Amniotic stem cell (primary cell): ENCODE data around the gene ALOX5.

Experiments
- DNase-seq: peaks from one replicate; lab custom pipeline; 2025; lab: John Stamatoyannopoulos, UW

ALOX5 gene

DNA sequence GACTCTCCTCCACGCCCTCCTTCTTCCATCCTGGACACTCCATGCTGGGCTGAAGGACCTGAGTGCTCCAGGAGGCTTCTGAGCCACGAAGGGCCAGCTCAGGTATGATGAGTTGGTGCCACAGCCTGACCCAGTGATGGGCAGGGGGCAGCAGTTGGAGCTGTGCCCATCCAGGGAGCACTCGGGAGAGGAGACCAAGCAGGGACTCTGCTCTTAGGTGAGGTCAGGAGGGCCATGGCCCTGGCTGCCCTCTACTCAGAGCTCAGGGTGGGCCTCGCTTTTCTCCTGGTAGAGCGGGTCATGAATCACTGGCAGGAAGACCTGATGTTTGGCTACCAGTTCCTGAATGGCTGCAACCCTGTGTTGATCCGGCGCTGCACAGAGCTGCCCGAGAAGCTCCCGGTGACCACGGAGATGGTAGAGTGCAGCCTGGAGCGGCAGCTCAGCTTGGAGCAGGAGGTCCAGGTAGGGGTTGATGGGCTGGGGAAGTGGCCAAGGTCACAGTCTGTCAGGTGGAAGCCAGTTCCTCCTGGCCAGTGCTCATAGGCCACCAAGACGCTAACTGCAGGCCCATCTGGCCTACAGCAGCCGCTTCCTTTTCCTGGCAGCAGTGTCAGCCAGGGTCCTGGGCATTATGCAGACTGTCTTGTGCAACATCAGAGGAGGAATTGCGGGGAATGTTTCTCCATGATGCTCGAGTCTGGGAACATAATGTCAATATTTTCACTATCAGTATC lies 50.8 kb downstream of the ALOX5 start:
- DNase-seq, result no peak

DNA sequence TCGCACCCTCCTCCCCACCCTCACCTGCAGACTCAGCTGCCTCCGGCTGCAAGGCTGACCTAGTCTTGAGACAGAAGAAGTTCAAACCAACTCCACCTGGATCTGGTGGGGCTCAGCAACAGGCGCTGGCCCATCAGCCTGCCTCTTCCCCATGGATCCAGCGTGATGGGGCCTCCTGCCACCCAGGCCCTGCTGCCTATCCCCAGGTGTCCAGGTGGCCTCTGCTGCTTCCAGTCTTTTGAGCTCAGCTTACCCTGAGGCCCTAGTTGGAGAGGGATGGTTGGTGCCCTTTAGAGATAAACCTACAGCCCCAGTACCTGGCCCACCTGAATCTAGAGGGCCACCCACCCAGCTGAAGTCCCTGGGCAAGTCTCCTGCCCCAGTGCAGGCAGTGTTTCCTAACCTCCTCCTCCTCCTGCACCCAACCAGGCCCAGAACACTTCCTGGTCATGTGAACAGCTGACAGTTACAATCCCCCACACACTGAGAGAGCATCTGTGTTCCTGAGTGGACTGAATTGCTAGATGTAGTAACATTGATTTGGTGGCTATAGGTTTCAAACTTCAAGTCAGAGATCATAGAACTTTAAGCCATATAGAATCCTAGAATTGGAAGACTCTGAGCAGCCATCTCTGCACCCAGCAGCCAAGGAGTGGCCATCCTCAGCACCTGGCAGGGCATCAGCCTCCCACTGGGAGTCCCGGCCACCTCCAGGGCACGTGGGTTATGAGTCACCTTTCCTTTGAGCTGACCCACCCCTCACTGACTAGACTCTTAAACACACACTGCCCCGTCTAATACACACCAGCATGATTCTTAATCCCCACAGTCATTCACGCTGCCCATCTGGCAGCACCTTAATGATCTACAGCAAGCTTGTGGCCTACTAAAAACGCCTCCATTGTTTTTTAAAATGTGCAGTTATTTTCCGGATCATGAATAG lies 51.9 kb downstream of the ALOX5 start:
- no peak for DNase-seq

DNA sequence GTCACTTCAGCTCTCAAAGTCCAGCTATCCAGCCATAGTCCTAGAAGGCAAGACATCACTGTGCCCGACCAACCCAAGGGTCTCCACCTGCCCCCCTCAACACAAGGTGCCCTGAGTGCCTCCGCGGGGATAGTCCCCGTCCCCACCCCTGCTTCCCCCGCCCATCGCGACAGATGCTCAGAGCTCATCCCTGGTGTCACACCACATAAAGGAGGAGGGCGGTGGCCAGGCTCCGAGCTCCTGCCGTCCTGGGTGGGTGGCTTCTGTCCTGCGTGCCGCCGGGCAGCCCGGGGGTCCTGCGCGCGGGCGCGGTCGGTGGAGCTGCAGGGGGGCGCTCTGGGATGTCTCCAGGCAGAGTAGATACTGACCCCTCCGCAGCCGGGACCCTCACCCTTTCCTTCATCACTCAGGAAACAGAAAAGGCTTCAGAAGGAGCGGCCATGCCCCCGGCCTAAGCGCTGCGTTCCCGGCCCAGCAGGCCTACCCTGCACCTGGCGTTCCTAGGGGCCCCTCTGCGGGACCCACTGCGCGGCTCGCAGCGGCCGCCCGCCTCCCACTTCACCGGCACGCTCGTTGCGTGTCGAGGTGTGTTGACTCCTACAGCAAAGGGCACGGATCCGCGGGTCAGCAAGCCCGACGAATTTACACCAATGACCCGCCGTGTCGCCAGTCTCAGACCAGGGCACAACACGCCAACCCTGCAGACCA lies 53.4 kb downstream of the ALOX5 start:
- no peak for DNase-seq

DNA sequence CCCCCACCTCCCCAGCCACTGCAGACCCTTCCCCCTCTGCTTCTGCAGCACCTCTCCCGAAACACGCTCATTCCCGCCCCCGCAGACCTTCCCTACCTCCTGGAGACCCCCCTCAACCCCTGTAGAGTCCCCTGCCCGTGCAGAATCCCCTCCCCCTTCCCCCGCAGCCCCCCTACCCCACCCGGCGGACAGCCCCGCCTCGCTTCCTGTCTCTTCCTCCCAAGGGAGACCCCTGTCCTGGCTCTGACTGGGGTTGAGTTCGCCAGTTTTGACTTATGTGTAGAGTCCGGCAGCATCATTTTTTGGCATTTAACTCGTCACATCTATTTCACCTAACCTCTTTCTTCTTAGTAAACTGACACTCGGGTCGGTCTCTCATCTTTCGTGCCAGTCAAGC lies 54.0 kb downstream of the ALOX5 start:
- DNase-seq, result no peak

DNA sequence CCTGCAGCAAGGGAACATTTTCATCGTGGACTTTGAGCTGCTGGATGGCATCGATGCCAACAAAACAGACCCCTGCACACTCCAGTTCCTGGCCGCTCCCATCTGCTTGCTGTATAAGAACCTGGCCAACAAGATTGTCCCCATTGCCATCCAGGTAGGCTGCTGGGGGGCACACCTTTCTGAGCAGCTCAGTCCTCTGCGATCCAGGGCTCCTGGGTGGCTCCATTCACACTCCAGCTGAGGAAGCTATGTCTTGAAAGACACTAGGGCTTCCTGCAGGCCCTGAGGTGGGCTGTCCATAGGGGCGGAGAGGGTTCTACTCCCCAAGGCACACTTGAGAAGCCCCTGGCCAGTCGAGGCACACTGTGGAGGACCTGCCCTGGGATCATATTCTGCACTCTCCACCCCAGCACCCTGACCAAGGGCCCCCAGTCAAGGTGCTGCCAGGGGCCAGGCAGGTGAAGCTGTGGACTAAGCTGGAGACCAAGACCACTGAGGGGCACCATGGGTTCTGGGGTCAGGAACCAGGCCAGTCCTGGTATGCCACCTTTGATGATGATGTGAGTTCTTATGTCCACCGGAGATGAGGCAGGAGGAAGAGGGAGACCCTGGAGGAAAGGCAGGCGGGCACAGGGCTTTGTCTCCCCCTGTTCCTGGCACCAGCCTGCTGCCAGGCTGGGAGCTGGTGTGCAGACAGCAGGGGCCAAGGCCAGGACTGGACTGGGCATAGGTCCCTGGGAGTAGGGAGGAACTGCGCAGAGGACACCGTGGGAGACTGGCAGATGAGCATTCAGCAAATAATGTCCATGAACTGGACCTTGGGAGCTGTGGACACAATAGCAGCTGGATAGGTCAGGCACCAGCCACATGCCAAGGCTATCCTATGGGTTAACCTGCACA lies 54.8 kb downstream of the ALOX5 start:
- no peak for DNase-seq

DNA sequence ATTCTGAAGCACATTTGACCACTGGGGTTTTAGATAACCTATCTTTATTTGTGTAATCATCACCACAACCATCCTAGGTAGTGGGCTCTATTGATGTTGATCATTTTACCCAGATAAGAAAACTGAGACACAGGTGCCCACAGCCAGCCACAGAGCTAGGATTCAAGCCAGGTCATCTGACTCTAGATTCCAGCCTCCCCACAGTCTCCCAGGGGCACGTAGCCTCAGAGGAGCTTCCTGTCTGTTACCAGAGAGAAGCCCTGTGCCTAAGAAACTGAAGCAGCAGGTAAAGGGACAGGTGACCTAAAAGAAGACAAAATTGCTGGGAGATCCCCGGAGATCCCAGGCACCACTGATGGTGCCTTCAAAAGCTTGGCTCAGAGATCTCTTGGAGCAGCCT lies 55.8 kb downstream of the ALOX5 start:
- DNase-seq, result no peak

DNA sequence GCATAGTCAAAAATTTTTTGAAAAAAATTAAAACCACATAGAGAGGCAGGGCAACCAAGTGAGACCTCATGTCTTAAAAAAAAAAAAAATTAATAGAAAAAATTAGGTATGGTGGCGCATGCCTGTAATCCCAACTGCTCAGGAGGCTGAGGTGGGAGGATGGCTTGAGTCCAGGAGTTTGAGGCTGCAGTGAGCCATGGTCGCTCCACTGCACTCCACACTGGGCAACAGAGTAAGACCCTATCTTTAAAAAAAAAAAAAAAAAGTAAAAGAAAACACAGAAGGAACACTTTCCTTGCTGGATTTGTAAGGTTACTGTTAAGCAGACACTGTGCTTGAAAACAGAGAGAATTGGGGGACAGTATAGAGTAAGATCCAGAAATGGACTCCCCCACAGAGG lies 58.1 kb downstream of the ALOX5 start:
- DNase-seq, result no peak

DNA sequence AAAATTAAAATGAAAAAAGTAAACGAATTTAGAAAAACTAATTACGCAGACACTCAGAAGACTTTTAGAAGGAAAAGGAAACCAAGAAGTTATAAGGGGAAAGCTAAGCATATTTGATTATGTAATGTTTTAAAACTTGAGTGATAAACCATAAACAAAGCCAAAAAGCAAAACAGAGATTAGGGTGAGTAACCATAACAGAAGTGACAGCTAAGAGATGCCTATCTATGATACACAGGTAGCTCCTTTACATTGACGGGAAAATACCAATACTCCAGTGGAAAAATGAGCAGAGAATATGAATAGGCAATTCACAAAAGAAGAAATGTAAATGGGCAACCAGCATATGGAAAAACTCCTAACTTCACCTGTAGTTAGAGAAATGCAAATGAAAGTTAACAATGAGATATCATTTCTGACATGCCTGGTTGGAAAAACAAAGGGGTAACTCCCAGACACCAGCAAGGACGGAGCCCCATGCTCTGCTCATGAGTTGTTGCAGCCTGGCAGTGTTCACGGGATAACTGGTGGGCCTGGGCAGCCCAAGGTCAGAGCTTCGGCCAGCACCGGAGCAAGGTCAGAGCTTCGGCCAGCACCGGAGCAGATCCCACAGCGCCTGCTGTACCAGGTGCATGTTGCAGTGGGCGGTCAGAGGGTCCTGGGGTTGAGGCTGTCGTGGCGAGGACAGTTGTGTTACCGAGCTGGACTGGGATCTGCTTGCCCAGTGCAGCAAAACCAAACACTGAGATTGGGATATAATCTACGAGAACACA lies 58.9 kb downstream of the ALOX5 start:
- no peak for DNase-seq

DNA sequence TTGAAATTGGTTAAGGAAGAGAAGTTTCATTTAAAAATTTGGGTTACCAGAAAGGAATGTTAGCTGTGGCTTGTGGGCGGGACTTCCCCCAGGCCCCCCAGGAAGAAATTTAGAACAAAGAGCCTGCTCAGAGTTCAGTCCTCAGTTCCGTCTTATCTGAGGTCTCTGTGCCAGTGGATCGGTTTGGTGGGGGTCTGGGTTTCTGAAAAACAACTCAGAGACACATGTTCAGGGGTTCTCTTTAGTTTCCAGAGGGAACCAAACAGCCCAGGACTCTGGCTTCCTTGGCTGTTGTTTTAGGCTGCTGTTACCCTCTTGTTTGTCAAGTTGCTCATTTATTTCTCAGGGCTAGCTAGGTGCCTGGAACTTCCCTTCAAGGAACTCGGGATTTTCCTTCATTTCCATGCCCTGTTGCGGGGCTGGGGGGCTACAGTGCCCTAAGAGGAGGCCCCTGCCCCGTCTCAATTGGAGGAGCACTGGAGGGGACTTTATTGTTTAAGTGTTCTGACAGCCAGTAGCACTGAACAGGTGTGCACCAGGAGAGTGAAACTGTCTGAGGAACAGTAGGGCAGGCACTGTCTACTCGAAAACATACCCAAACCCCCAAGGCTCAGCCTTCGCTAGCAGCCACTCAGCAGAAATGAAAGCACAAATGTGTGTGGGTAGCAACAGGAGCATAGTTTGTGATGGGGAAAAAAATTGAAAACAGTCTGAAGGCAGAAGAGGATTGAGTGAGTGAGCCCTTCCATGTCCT lies 59.9 kb downstream of the ALOX5 start:
- no peak for DNase-seq

DNA sequence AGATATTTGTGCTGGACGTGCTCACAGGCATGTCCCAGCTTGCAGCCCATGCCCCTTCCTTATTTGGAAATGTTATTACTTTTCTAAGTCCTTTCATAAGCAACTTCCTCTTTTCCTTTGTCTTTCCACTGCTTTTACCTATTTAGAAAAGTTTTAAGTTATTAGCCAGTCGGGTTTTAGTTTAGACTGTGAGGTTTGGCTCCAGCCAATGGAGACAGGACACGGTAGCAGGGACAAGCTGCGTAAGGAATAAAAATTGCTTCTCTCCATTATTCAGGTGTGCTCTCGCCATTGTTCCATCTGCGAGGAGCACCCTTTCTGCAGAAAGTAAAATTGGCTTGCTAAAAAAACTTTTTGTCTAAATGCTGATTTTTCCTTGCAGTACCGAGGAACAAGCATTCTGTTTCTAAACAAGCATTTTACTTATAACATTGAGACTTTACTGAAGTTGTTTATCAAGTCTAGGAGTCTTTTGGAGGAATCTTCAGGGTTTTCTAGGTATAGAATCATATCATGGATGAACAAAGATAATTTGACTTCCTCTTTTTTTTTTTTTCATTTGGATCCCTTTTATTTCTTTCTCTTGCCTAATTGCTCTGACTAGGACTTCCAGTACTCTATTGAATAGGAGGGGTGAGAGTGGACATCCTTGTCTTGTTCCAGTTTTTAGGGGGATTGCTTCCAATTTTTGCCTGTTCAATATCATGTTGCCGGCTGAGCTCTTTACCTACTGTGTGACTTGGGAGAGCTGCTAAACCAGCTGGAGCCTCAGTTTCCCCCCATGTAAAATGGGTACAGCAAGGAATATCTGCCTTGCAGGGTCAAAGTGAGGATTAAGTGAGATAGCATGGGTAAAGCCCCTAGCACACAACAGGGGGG lies 63.8 kb downstream of the ALOX5 start:
- DNase-seq, result no peak

DNA sequence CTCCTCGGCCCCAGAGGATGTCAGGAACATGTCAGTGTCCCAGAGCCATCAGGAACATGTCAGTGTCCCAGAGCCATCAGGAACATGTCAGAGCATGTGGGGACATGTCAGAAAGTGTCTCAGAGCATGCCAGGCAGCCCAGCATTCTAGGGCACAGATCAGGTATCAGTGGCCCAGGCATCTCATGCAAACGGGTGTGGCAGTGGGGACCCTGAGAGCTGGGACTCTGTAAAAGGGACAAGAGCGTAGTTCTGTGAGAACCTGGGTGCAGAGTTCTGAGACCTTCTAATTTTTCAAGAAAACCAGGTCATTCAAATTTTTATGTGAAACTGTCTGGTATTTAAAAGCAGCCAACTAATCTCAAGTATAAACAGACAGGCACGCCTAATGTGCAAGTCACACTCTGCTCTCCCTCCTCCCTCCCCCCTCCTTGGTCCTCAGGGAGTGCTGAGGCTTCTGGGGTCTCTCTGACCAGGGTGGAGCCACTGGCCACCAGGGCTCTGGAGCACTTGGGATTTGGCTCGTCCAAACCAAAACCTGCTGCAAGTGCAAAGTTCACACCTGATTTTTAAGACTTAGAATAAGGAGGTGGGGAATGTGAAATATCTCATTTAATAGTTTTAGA lies 64.6 kb downstream of the ALOX5 start:
- no peak for DNase-seq

DNA sequence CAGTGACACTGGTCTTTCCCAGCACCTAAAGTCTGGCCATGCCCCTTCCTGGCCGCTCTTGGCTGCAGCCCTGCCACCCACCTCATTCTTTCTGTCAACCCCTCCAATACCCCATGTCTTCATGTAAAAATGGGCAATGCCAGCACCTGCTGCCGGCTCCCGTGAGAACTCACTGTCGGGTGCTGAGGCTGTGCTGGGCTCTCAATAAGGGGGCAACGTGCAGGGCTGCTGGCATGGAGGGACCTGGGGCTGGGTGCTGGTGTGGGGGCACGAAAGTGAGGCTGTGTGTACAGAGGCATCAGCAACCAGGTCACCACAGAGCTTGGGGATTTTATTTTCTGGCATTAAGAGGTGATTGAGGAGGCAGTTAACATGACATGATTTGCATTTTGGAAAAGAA lies 65.3 kb downstream of the ALOX5 start:
- DNase-seq, result no peak

DNA sequence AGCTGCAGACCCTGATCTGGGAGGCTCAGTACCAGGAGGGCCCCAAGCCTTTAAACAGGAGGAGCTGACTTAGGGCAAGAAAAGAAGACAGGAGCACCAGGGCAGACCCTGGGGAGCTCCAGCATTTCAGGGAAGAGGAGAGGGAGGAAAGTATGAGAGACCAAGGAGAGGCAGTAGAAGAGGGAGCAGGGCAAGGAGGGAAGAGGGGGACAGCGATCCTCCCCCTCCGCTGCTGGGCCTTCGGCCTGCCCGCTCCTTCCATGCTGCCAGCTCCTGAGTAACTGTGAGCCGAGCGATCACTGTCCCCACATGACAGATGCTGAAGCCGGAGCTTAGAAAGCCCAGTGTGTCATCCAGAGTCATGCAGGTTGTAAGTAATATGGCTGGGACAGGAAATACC lies 65.9 kb downstream of the ALOX5 start:
- no peak for DNase-seq

DNA sequence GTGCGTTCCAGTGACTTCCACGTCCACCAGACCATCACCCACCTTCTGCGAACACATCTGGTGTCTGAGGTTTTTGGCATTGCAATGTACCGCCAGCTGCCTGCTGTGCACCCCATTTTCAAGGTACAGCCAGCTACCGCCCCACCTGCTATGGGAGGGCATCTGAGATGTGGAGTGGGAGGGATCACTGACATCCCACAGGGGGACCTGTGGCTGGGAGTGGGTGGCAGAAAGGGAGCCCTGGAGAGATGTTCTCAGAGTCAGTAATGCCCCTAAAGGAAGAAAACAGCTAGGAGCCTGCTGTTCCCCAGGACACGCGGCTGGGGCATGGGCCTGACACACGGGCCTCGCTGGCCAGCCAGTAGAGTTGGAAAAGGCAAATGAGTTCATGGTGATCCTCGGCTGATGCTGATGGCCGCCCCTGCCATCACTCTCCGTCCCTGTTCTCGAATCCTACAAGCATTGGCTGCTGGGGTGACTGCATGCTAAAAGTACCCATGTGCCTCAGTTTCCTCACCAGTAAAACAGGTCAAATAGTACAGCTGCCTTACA lies 66.6 kb downstream of the ALOX5 start:
- no peak for DNase-seq

DNA sequence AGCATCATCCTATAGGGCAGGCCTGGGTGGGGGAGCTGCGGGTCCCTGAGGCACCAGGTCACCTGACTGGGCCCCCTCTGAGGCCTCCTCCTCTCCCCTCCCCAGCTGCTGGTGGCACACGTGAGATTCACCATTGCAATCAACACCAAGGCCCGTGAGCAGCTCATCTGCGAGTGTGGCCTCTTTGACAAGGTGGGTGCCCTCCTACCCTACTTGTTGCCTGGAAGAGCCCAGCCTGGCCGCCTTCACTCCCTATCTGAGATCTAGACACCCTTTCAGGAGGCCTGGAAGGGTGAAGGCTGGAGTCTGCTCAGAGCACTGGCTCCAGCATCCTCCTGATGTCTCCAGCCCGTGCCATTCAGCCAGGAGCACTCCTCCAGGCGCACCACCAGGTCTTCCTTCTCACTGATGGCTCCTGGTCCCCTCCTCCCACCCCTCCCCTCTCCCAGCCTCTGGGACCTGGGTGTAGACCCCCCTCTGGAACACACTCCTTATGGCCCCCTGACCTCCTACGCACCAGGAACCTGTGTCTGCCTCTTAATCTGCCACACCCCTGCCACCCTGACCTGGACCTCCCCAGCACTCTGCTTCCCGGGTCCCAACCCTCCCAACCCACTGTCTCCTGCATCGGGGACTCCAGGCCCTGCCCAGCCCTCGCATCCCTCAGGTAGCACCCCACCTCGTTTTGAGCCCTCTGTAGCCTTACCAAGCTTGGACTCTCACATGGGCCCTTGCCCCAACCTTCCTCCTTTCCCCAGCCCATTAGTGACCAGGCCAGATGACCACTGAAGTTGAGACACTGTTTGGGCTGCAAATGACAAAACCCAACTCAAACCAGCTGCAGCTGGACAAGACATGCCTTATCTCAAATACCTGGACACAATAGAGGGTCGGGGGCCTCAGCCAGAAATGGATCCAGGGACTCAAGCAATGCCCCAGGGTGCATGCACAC lies 67.5 kb downstream of the ALOX5 start:
- DNase-seq, result no peak

DNA sequence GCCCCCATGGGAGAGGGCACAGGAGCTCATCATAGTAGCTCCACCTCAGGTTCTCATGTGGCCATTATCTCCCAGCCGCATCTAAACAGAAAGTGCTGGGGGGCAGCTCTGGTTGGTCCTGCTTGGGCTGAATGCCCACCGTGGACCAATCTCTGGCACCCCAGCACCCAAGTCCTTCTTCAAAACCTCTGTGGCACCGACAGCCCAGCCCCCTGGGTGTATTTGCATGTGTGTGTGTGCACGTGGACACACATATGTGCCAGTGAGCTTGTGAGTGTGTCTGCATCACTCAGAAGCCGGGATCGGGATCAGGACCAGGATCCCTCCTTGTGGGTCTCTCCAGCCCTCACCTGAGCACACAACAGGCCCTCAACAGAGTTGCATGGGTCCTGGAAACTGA lies 68.2 kb downstream of the ALOX5 start:
- DNase-seq, result no peak

DNA sequence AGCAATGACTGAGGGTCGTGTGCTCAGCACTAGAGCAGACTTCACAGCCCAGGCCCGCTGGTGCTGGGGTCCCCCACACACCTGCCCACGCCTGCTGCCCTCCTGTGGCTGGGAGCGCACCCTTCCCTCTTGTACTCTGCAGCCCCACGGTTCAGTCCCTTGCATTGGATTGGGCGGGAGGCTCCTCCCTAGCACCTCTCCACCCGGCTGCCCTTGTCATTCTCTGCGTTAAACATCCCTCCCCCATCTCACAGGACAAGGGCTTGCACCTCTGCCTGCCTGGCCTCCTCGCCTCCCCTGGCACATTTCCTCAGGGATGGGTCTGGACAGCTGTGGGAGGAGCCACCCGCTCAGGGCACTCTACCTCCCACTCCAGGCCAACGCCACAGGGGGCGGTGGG lies 68.6 kb downstream of the ALOX5 start:
- no peak for DNase-seq
